ENCODE data around the gene GALNT18. TPM values are rescaled to one million over a fixed set of nuclear protein-coding genes. Genes with fewer than 3 reads are reported as not detected.

Gene GALNT18
- total RNA-seq, 2 donors from 2014 or later: 28.2 to 57.8 TPM

GRCh38 chr11:11422411-11423128 is 199.2 kb downstream of the GALNT18 start:
- Histone ChIP-seq H3K9me3 (no peaks in the 10 kb centered on the region), H3K4me3 (no peak overlapping the region), H3K4me1 (ENCODE audit: control insufficient read depth in 1 of 2, low read depth in 2 of 2) (peaks cover 0 to 35% of the 10 kb centered on the region in 2 donors), H3K36me3 (no peaks in the 10 kb centered on the region), H3K27ac (no peak overlapping the region), H3K27me3 (replicated peaks; ENCODE audit: insufficient read depth) (no peaks in the 10 kb centered on the region)
- ATAC-seq (ENCODE audit: insufficient number of reproducible peaks, low FRiP score, low read depth): no peak
- no peak for TF ChIP-seq CTCF (IDR thresholded peaks at IDR 0.05)
- no peak for DNase-seq (ENCODE audit: low spot score)

- H3K4me1 ChIP-seq (ENCODE audit: control insufficient read depth in 1 of 2, low read depth in 2 of 2): peaks cover 3 to 36% of the 10 kb centered on the region in 2 donors
- H3K27ac ChIP-seq: no peak overlapping the region
- no peak overlapping the region for H3K4me3 ChIP-seq
- ATAC-seq (ENCODE audit: insufficient number of reproducible peaks, low FRiP score, low read depth) (no peak), DNase-seq (ENCODE audit: low spot score) (no peak)
- no peaks in the 10 kb centered on the region for H3K27me3 ChIP-seq (replicated peaks; ENCODE audit: insufficient read depth)
- no peaks in the 10 kb centered on the region for H3K36me3 ChIP-seq
- TF ChIP-seq CTCF (IDR thresholded peaks at IDR 0.05): no peak
- H3K9me3 ChIP-seq: no peaks in the 10 kb centered on the region
Measured at GRCh38 chr11:11421509-11421908, 200.3 kb downstream of the GALNT18 start.

- ATAC-seq (ENCODE audit: insufficient number of reproducible peaks, low FRiP score, low read depth) (no peak), DNase-seq (ENCODE audit: low spot score) (no peak)
- Histone ChIP-seq H3K4me3 (no peak overlapping the region), H3K27ac (no peak overlapping the region), H3K36me3 (no peaks in the 10 kb centered on the region), H3K9me3 (no peaks in the 10 kb centered on the region), H3K4me1 (ENCODE audit: control insufficient read depth in 1 of 2, low read depth in 2 of 2) (peaks cover 9 to 40% of the 10 kb centered on the region in 2 donors), H3K27me3 (replicated peaks; ENCODE audit: insufficient read depth) (no peaks in the 10 kb centered on the region)
- TF ChIP-seq CTCF (IDR thresholded peaks at IDR 0.05): no peak
Measured at GRCh38 chr11:11420899-11421285, 200.9 kb downstream of the GALNT18 start.

GRCh38 chr11:11420191-11420898 is 201.5 kb downstream of the GALNT18 start:
- DNase-seq (ENCODE audit: low spot score): no peak
- no peak overlapping the region for H3K4me3 ChIP-seq
- peaks cover 15 to 45% of the 10 kb centered on the region in 2 donors for H3K4me1 ChIP-seq (ENCODE audit: control insufficient read depth in 1 of 2, low read depth in 2 of 2)
- H3K9me3 ChIP-seq: no peaks in the 10 kb centered on the region
- H3K27ac ChIP-seq: no peak overlapping the region
- no peak for TF ChIP-seq CTCF (IDR thresholded peaks at IDR 0.05)
- H3K36me3 ChIP-seq: no peaks in the 10 kb centered on the region
- ATAC-seq (ENCODE audit: insufficient number of reproducible peaks, low FRiP score, low read depth): no peak
- no peaks in the 10 kb centered on the region for H3K27me3 ChIP-seq (replicated peaks; ENCODE audit: insufficient read depth)

- no peaks in the 10 kb centered on the region for H3K9me3 ChIP-seq
- TF ChIP-seq CTCF (IDR thresholded peaks at IDR 0.05): no peak
Measured at GRCh38 chr11:11419747-11420146, 202.1 kb downstream of the GALNT18 start.

More at GRCh38 chr11:11419747-11420146, 202.1 kb downstream of the GALNT18 start:
- Histone ChIP-seq H3K27ac (no peak overlapping the region), H3K4me3 (no peak overlapping the region), H3K4me1 (ENCODE audit: control insufficient read depth in 1 of 2, low read depth in 2 of 2) (peaks cover 17 to 51% of the 10 kb centered on the region in 2 donors), H3K36me3 (no peaks in the 10 kb centered on the region), H3K27me3 (replicated peaks; ENCODE audit: insufficient read depth) (no peaks in the 10 kb centered on the region)
- no peak for ATAC-seq (ENCODE audit: insufficient number of reproducible peaks, low FRiP score, low read depth)
- DNase-seq (ENCODE audit: low spot score): no peak
